Subcutaneous adipose tissue (tissue), 4 donors: ENCODE measurements around the gene BLOC1S2. TPM values are rescaled to one million over a fixed set of nuclear protein-coding genes. Genes with fewer than 3 reads are reported as not detected.

Experiments
- total RNA-seq, 4 donors: library from RNA; depleted of rRNA; stranded (reverse); fragments of >200 nt; gene quantifications; one replicate each; pipeline ENCODE4 v1.1.0, GENCODE V29; 2016
- TF ChIP-seq, protein P1 (sequence below): fragments of 450-650 bp; IDR thresholded peaks from one replicate; pipeline ENCODE4 v1.5.1; 2016; ENCODE audit warnings: low read depth, mild to moderate bottlenecking, control low read depth, antibody characterized with exemption, moderate library complexity

The BLOC1S2 gene
- total RNA-seq, 4 donors from 2014 or later: 11.3 to 52.9 (median 38.6) TPM

DNA sequence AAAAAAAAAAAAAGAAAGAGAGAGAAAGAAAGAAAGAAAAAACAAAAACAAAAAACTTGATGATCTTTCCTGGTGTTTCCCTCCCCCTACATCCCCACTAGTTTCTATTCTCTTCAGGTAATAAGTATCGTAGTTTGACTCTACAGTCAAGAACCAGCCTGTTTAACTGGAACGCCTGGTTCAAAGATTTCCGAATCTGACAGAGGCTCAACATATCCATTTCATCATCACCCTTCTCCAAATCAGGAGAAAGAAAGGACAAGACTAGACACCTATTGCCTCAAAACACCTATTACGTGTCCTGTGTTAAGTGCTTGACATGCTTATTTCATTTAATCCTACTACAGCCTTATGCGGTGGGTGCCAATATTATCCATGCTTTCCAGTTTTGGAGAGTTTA, 20.4 kb upstream of the BLOC1S2 start:
- TF ChIP-seq, protein P1, sequence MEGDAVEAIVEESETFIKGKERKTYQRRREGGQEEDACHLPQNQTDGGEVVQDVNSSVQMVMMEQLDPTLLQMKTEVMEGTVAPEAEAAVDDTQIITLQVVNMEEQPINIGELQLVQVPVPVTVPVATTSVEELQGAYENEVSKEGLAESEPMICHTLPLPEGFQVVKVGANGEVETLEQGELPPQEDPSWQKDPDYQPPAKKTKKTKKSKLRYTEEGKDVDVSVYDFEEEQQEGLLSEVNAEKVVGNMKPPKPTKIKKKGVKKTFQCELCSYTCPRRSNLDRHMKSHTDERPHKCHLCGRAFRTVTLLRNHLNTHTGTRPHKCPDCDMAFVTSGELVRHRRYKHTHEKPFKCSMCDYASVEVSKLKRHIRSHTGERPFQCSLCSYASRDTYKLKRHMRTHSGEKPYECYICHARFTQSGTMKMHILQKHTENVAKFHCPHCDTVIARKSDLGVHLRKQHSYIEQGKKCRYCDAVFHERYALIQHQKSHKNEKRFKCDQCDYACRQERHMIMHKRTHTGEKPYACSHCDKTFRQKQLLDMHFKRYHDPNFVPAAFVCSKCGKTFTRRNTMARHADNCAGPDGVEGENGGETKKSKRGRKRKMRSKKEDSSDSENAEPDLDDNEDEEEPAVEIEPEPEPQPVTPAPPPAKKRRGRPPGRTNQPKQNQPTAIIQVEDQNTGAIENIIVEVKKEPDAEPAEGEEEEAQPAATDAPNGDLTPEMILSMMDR: no peak

DNA sequence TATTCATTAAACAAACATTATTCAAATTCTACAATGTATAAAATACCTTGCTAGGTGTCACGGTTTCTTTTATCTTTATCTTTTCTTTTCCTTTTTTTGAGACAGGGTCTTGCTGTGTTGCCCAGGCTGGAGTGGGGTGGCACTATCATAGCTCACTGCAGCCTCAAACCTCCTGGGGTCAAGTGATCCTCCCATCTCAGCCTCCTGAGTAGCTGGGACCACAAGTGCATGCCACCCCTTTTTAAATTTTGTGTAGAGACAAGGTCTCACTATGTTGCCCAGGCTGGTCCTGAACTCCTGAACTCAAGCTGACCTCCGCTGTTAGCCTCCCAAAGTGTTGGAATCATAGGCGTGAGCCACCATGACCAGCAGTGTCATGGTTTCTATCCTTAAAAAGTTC, 17.9 kb upstream of the BLOC1S2 start:
- TF ChIP-seq, protein P1: no peak

DNA sequence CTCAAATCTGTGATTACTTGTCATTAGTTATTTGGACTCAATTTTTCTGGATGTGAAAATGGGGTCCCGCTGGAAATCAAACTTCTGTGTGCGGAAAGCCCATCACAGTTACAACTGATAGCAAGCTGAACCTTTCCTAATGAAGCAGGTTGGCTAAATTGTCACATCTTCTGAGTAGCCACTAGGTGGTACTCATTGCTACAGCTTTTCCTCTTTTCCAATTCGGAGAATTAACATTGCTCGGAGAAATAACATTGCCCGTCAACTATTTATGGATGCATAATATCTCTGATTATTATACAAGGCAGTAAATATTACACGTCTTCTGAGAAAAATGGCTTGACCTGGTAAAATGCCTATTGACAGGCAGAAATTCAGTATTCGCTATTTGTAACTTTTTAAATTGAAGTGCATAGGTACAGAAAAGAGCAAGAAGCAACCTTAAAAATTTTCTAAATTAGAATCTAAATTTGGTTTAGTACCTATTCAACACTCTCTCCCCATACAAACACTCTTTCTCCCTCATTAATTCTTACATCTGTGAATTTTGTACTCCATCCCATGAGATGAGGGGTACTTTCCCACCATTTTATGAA, 17.3 kb upstream of the BLOC1S2 start:
- TF ChIP-seq, protein P1: no peak

DNA sequence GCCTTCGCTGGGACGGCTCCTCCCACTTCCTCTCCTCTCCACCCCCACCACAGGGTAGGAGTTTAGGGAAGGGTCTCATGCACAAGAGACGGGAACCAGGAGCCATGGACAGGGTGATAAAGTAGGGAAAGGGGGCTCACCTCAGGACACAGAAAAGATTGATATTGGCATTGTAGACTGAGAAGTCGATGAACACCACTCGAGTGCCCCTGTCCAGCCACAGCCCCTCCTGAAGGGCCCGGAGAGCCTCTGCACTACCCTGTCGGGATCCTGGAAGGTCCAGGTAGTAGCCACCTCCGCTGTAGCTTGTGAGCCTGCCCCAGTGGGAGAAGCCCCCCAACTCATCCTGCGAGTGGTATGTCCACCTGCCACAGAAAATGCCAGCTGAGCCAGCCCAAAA, 10.8 kb upstream of the BLOC1S2 start:
- TF ChIP-seq, protein P1: no peak

DNA sequence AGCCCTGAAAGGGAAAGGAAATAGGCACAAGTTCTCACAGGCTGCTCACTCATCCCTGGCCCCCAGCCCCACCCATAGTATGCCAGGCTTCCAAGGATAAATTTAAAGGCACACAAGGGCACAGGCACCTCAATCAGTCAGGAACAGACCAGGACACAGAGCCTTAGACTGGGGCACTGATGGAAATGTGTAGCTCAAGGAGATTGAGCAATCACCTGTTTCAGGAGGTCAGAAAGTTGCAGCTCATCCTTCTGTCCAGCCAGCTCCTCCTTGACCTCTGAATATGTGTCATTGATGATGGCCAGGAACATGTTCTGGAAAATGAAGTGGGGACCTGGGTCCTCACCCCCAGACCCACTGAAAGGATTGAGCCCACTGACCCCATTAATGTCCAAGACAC, 6.6 kb upstream of the BLOC1S2 start:
- TF ChIP-seq, protein P1: no peak

DNA sequence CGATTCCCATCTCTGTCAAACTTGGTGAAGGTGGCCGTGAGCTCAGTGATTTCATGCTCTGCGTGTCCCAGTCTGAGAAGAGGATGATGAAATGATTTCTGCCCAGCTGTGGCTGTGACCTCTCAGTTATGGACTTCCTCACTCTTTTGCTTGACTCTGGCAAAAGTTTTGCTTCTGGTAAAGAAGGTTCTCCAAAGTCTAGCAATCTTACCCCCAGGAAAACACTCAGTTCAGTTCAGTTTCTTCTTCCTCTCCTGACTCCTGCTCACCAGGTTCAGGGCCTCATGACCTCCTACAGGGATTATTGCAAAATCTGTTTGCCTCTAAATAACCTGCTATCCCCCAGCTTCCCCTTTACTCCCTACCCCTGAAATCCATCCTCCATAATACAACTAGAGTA, 4.9 kb upstream of the BLOC1S2 start:
- TF ChIP-seq, protein P1: no peak

DNA sequence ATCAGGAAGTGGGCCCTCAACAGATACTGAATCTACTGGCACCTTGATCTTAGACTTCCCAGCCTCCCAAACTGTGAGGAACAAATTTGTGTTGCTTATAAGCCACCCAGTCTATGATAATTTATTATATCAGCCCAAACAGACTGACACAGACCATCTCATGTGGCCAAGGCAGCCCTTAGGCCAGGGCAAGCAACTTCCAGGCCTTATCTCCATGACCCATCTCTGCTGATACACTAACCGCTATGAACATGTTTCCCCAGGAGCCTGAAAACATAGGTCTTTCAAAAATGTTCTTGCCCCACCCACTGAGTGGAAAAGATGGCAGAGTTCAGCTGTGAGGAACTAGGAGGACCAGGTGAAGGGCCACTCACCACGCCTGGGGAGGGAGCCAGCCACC, 3.2 kb upstream of the BLOC1S2 start:
- TF ChIP-seq, protein P1: no peak
